MCF 10A (cell line): Measurements from ENCODE around the gene NOX5. TPM values are rescaled to one million over a fixed set of nuclear protein-coding genes. Genes with fewer than 3 reads are reported as not detected.

Experiments used
- BruUV-seq: library from RNA; stranded (reverse); fragments of 400-500 nt; replicated peaks from 2 replicates; lab custom pipeline; 2021; lab: Mats Ljungman, UMichigan
- CTCF ChIA-PET: fragments of 300-600 bp; sonication (Branson Sonifier 250); formaldehyde crosslinking; extraction: SDS; loops from one replicate; lab custom pipeline; 2021; ENCODE audit warnings: antibody characterized with exemption, inconsistent platforms; lab: Yijun Ruan, JAX
- POLR2A ChIA-PET: fragments of 300-600, 350-650 bp; sonication (Branson Sonifier 250); formaldehyde crosslinking; extraction: SDS; loops from one replicate; lab custom pipeline; 2020; ENCODE audit warnings: antibody characterized with exemption, inconsistent platforms; lab: Yijun Ruan, JAX
- DNase-seq: peaks from one replicate; pipeline ENCODE4 v3.0.0-alpha.2; 2018; ENCODE audit not compliant: unreplicated experiment
- H3K27ac Mint-ChIP-seq: one replicate; pipeline ENCODE4 v1.8.0; 2022; ENCODE audit warnings: mild to moderate bottlenecking, low read depth, mixed read lengths; ENCODE audit not compliant: unreplicated experiment
- H3K27me3 Mint-ChIP-seq: one replicate; pipeline ENCODE4 v1.8.0; 2022; ENCODE audit warnings: mixed read lengths; ENCODE audit not compliant: insufficient read depth, unreplicated experiment
- H3K36me3 Mint-ChIP-seq: one replicate; pipeline ENCODE4 v1.8.0; 2022; ENCODE audit warnings: mild to moderate bottlenecking, moderate library complexity, mixed read lengths; ENCODE audit not compliant: insufficient read depth, unreplicated experiment
- H3K4me1 Mint-ChIP-seq: one replicate; pipeline ENCODE4 v1.8.0; 2022; ENCODE audit warnings: mixed read lengths; ENCODE audit not compliant: insufficient read depth, unreplicated experiment
- H3K4me3 Mint-ChIP-seq: one replicate; pipeline ENCODE4 v1.8.0; 2022; ENCODE audit warnings: mild to moderate bottlenecking, moderate library complexity, mixed read lengths; ENCODE audit not compliant: unreplicated experiment
- H3K9me3 Mint-ChIP-seq: one replicate; pipeline ENCODE4 v1.8.0; 2022; ENCODE audit warnings: mixed read lengths; ENCODE audit not compliant: unreplicated experiment
- CTCF ChIP-seq: fragments of 200-600 bp; IDR thresholded peaks from one replicate; pipeline ENCODE4 v1.8.0; 2022; ENCODE audit warnings: antibody characterized with exemption, mild to moderate bottlenecking; ENCODE audit not compliant: unreplicated experiment
- intact Hi-C: fragments of 100-400 bp; cut with micrococcal nuclease; formaldehyde crosslinking; loops from 2 replicates; pipeline ENCODE4 v1.14.1; 2022
- total RNA-seq: library from RNA; stranded (reverse); gene quantifications from 2 replicates; pipeline ENCODE4 v1.2.3, GENCODE V29; 2022

NOX5 gene
- total RNA-seq, 1 experiment from 2014 or later = 1.4 TPM

GRCh38 chr15:69078638-69079037 lies 64.1 kb downstream of the NOX5 start:
- intact Hi-C loops = no loop called here
- CTCF ChIA-PET = interaction anchor here (0.6 to 1.0 kb wide), 3 partner anchors 82 to 316 kb away, joined by 3 read pairs; no protein-coding TSS in a partner anchor
- Mint-ChIP-seq H3K4me3 (no peak overlapping the region), H3K27ac (no peak overlapping the region), H3K27me3 (no peaks in the 10 kb centered on the region), H3K4me1 (peaks cover 44% of the 10 kb centered on the region), H3K9me3 (no peaks in the 10 kb centered on the region), H3K36me3 (no peaks in the 10 kb centered on the region)
- no TSS peak for BruUV-seq
- POLR2A ChIA-PET = interaction anchor here (0.9 kb wide), 1 partner anchor 41 kb away, joined by 3 read pairs; no protein-coding TSS in a partner anchor
- no peak for TF ChIP-seq CTCF
- DNase-seq = no peak

GRCh38 chr15:69080295-69081248 lies 66.1 kb downstream of the NOX5 start:
- no peaks in the 10 kb centered on the region for H3K36me3 Mint-ChIP-seq
- no peak for TF ChIP-seq CTCF
- CTCF ChIA-PET = interaction anchor here (1.0 to 1.4 kb wide), 2 partner anchors 12 to 148 kb away, joined by 3 to 6 read pairs; no protein-coding TSS in a partner anchor
- peaks cover 35% of the 10 kb centered on the region for H3K4me1 Mint-ChIP-seq
- intact Hi-C loops = no loop called here
- DNase-seq = peak; percentile 60
- H3K4me3 Mint-ChIP-seq = no peak overlapping the region
- H3K9me3 Mint-ChIP-seq = no peaks in the 10 kb centered on the region
- peak overlapping the region; percentile 47 for H3K27ac Mint-ChIP-seq
- no TSS peak for BruUV-seq
- POLR2A ChIA-PET = interaction anchor here (0.9 to 2.8 kb wide), 6 partner anchors 7 to 106 kb away, joined by 3 to 14 read pairs (median 4); partner anchors contain the start of gene GLCE
- no peaks in the 10 kb centered on the region for H3K27me3 Mint-ChIP-seq

GRCh38 chr15:69081310-69082004 lies 67.0 kb downstream of the NOX5 start:
- CTCF ChIA-PET = interaction anchor here (0.8 to 1.0 kb wide), 3 partner anchors 147 to 313 kb away, joined by 3 read pairs; no protein-coding TSS in a partner anchor
- no peak for TF ChIP-seq CTCF
- Mint-ChIP-seq H3K9me3 (no peaks in the 10 kb centered on the region), H3K27me3 (no peaks in the 10 kb centered on the region), H3K4me3 (no peak overlapping the region), H3K27ac (no peak overlapping the region), H3K36me3 (no peaks in the 10 kb centered on the region), H3K4me1 (peaks cover 37% of the 10 kb centered on the region)
- DNase-seq = no peak
- no TSS peak for BruUV-seq
- POLR2A ChIA-PET = interaction anchor here (0.8 to 2.8 kb wide), 7 partner anchors 8 to 144 kb away, joined by 3 to 14 read pairs (median 4); partner anchors contain the start of gene GLCE
- intact Hi-C loops = no loop called here
